AG20443 (cell line): ENCODE measurements around the gene FLVCR2.

ENCODE experiments used
- DNase-seq: peaks from one replicate; pipeline ENCODE4 v3.0.0; 2012; ENCODE audit warnings: low spot score, mixed read lengths

The FLVCR2 gene

GRCh38 chr14:75578102-75578785 lies at the start of gene FLVCR2:
TSS of gene FLVCR2 (plus strand) at chr14:75578620. CDS start at chr14:75578973, 353 bp downstream.
- peak; percentile 92 for DNase-seq

- no peak for DNase-seq
These were observed 47.2 kb upstream of the FLVCR2 start for GRCh38 chr14:75531256-75531655.

- no peak for DNase-seq
These were observed 46.6 kb upstream of the FLVCR2 start for GRCh38 chr14:75531660-75532317.

GRCh38 chr14:75533791-75534555 lies 44.4 kb upstream of the FLVCR2 start:
- no peak for DNase-seq

DNA sequence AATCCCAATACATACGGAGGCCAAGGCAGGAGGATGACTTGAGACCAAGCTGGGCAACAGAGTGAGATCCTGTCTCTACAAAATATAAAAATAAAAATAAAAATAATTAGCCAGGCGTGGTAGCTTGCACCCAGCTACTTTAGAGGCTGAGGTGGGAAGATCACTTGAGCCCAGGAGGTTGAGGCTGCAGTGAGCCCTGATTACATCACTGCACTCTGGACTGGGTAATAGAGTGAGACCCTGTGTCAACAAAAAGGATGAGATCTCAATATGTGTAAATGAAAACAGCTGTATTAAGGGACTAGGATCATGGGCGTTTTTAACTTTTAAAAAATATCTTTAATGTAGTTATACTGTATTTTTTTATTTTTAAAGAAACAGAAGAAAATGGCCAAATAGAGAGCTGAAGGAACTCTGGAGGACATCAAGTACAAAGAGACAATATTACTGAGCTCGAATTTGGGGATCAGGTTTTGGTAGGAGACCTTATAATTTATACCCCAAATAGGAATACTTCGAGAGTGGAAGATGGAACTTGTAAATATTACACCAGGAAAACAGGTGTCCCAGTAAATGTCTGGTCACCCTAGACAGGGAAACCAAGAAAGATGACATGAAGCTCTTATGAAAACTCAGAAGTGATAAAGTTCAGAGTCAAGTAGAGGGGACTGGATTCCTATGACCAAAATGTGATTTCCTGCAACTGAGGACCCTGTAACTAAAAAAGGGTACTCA lies 43.1 kb upstream of the FLVCR2 start:
- no peak for DNase-seq

- DNase-seq: no peak
These were observed 41.3 kb upstream of the FLVCR2 start for GRCh38 chr14:75537071-75537470.

GRCh38 chr14:75539162-75539560 lies 39.3 kb upstream of the FLVCR2 start:
- no peak for DNase-seq

DNA sequence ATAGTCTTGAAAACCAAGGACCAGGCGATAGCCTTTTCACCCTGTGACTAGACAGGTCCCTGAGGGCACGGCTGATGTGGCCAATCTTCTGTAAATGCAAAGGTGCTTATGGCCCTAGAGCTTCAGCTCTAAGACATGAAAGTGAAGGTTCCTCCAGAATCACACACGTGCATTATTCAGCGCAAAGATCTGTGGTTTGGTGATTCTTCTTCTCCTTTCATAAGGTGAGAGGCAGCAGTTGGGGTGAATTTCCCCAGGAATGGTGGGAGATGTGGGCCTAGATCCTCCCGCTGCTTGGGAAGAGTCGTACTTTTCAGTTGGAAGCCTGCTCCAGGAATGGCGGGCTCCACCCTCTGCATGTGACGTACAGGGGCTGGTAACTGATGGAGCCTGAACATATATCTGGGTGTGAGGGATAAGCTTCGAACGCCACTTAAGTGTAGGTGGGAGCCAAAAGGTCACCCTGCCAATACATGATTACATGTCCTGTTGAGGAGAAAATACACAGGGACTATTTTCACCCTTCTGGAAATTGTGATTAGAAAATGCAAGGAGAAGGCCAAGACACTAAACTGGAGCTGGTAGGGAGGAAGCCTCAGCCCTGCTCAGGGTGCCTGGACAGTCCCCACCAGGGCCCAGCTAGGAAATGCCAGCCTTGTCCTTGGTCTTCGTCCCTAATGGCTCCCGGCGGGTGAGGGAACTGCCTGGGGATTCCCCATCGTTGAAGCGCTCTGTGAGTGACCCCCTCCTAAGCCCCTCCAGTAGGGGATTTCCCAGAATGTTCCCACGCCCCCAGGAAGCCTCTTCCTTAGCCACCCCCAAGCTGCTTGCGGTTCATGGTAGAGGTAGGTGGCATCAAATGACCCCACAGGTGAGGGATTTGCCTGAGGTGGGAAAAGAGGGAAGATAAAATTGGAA lies 38.6 kb upstream of the FLVCR2 start:
- DNase-seq: no peak

DNA sequence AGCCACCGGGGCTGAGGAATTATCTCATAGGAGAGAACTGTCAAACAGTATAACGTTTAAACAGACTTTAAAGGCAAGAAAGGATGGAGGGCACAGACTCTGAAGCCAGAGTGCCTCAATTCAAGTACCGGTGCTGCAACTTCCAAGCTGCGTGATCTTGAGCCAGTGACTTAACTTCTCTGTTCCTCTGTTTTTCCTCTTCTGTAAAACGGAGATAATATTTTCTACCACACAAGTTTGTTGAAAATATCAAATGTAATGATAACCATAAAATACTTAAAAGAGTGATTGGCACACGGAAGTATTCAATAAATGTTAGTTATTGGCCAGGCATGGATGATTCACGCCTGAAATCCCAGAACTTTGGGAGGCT lies 38.0 kb upstream of the FLVCR2 start:
- DNase-seq: no peak

DNA sequence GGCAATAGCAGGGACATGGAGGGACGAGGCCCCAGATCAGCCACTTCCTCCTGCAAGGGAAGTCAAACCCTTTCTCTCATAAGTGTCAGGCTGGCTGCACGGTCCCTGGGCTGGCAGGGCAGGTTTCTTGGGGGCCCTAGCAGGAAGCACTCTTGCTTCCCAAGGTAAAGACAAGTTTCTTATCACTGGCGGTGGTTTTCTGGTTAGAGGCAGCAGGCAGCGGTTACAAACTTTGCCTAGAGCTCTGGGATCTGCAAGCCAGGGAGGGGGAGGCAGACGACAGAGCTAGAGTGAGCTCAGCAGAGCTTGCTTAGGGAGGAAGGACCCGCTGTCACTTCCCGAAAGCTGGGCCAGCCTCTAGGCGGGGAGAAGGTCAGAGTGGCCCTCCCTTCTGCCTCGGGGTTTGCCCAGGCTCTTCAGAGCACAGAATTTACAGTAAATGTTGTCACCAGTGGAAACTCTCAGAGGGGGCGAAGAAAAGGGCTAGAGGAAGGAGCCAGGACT lies 35.8 kb upstream of the FLVCR2 start:
- DNase-seq: peak; percentile 77

GRCh38 chr14:75543253-75543652 lies 35.2 kb upstream of the FLVCR2 start:
- no peak for DNase-seq

DNA sequence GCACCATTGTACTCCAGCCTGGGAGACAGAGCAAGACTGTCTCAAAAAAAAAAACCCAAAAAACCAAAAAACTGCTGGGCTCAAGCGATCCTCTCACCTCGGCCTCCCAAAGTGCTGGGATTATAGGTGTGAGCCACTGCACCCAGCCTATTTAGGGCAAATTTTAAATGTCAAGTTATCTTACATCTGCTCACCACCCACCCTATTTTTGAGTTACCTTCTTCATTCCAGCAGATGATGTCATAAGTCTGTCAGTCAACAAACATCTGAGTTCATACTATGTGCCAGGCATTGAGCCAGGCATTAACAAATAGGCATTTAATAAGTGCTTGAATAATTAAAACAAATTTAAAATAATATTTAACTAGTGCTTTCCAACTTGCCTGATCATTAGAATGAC lies 34.6 kb upstream of the FLVCR2 start:
- DNase-seq: no peak

GRCh38 chr14:75545907-75546306 lies 32.5 kb upstream of the FLVCR2 start:
- no peak for DNase-seq

DNA sequence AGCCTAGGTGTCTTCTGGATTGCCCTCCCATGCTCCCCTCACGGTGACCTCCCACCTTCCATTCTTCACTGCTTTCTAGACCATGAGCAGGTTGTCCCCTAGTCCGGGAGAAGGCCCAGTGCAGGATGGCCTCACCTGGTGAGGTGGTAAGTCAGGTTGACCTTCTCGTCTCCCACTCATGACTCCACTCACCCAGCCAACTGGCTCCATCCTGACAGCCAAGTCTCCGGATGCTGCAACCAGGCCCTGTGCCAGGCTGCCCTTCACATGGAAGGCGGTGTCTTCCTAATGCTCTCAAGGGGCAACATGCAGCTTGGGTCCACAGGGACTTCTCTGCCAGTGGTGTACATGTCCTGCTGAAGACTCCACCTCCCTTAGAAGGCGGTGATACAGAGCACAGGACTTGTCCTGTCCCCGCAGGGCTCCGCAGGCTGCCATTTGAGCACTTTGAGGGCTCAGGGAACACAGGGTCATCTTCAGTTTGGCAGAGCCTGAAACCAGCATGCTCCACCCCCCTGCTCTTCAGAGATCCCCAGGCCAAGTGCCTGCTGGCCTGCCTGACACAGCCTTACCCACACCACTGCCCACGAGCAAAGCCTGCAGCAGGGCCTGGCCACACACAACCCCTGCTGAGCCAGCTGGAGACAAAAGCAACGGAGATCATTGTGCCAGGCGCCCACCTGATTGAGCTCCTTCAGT lies 30.7 kb upstream of the FLVCR2 start:
- DNase-seq: no peak

DNA sequence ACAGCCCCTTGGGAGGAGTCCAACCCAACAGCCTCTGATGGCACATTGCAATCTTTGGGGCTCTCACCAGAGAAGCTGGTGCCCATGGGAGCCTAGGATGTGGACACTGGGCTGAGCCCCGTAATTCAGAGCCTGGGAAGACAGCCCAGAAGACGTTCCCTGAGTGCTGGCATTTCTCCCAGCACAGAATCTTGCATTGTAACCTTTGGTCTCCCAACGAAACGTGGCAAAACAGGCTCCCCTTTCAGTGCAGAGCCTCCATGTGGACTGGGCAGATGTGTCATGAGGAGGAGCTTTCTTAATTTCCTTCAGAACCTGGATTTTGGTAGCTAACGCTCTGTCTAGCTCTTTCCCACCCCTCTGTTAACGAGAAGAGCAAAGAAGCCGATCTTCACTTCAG lies 29.9 kb upstream of the FLVCR2 start:
- DNase-seq: no peak

- no peak for DNase-seq
These were observed 29.3 kb upstream of the FLVCR2 start for GRCh38 chr14:75549169-75549568.

DNA sequence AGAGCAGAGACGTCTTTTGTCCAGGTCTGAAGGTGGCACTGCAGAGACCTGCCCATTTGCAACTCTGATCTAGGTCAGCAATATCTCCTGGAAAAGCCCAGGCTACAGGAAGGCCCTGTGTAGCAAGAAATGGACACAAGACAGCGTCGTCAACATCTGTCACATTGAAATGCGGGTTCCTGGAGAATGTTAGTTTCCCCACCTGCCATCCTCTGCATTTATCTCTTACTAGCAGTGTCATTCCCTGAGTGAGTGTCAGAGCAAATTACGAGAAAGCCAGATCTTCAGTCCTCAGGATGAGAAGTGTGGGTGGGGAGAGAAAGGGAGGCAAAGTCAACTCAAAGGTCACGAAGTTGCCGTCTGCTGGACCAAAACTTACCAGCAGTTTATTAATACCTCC lies 27.4 kb upstream of the FLVCR2 start:
- no peak for DNase-seq

DNA sequence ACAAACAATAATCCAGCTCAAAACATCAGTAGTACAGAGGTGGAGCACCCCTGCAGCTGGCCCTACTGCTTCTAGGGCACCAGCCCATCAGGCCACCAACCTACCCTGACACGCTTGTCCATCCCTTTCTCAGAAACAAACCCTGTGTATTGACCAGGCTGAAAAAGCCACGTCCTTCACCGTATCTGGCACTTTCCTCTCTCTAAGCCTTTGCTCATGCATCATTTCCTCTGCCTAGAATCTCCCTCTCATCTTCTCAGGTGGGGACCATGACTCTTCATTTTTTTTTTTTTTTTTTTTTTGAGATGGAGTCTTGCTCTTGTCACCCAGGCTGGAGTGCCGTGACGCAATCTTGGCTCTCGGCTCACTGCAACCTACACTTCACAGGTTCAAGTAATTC lies 25.3 kb upstream of the FLVCR2 start:
- no peak for DNase-seq

DNA sequence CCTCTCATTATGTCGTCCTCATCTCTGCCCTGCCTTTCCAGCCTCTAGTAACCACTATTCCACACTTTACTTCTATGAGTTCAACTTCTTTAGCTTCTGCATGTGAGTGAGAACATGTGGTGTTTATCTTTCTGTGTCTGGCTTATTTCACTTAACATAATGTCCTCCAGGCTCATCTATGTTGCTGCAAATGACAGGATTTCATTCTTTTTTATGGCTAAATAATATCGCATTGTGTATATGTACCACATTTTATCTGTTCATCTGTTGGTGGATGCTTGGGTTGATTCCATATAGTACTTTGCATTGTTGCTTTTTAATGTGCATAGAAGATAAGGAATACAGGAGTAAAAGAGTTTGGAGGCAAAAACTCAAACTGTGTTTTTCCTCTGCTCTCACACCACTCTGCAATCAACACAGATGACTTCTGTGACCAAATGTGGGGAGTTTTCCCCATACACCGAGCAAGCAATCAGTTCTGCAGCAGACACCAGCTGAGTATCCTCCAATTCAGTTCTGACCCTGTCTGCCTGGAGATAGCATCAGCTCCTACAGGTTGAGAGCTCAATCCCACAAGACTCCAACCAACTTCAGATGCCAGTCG lies 24.6 kb upstream of the FLVCR2 start:
- DNase-seq: no peak

DNA sequence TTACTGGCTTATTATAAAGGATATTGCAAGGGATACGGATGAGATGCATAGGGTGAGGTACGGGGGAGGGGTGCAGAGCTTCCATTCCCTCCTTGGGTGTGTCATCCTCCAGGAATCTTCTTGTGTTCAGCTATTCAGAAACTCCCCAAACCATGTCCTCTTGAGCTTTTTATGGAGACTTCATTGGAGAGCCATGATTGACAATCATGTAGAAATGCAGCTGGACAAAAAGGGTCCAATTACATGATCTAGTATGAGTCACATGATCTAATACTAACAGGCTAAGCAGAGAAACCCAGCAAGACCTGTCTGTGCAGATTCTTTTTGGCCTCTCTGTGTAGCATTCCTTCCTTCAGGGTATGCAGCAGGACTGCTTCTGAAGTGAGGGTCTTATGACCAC lies 23.9 kb upstream of the FLVCR2 start:
- no peak for DNase-seq
